HG02943 (cell line): Measurements from ENCODE around the gene DOCK2.
"Not testable (repeated sequence)": the region's sequence is repeated elsewhere in the genome, so short reads cannot be mapped to it uniquely, and the experiment has no call there.

Experiments used
- ATAC-seq: cut with Tn5 transposase; IDR thresholded peaks from one replicate; pipeline ENCODE4 v1.9.1; 2021; ENCODE audit warnings: mild to moderate bottlenecking, low read depth, moderate library complexity; ENCODE audit not compliant: unreplicated experiment

The DOCK2 gene

GRCh38 chr5:169636477-169637084 is 494 bp upstream of the DOCK2 start:
- ATAC-seq, result no peak

GRCh38 chr5:169637549-169638121 is 560 bp downstream of the DOCK2 start:
- ATAC-seq, result peak; percentile 66

GRCh38 chr5:169641253-169641652 is 4.2 kb downstream of the DOCK2 start:
- no peak for ATAC-seq

- no peak for ATAC-seq
Measured at GRCh38 chr5:169646856-169647255, 9.8 kb downstream of the DOCK2 start.

GRCh38 chr5:169647566-169647965 is 10.5 kb downstream of the DOCK2 start:
- peak; percentile 55 for ATAC-seq

GRCh38 chr5:169648725-169649310 is 11.7 kb downstream of the DOCK2 start:
- ATAC-seq, result no peak

- no peak for ATAC-seq
Measured at GRCh38 chr5:169649486-169649885, 12.4 kb downstream of the DOCK2 start.

- peak; percentile 51 for ATAC-seq
Measured at GRCh38 chr5:169650701-169651331, 13.7 kb downstream of the DOCK2 start.

- no peak for ATAC-seq
Measured at GRCh38 chr5:169651526-169651925, 14.5 kb downstream of the DOCK2 start.

- no peak for ATAC-seq
Measured at GRCh38 chr5:169652057-169652456, 15.0 kb downstream of the DOCK2 start.

- no peak for ATAC-seq
Measured at GRCh38 chr5:169653091-169653490, 16.0 kb downstream of the DOCK2 start.

- ATAC-seq, result no peak
Measured at GRCh38 chr5:169655353-169655752, 18.3 kb downstream of the DOCK2 start.

GRCh38 chr5:169656125-169656901 is 19.2 kb downstream of the DOCK2 start:
- ATAC-seq, result peak; percentile 44

- no peak for ATAC-seq
Measured at GRCh38 chr5:169657127-169657526, 20.1 kb downstream of the DOCK2 start.

- ATAC-seq, result not testable (repeated sequence)
Measured at GRCh38 chr5:169662451-169662850, 25.4 kb downstream of the DOCK2 start.

GRCh38 chr5:169663537-169663936 is 26.5 kb downstream of the DOCK2 start:
- no peak for ATAC-seq

- no peak for ATAC-seq
Measured at GRCh38 chr5:169666365-169666764, 29.3 kb downstream of the DOCK2 start.

GRCh38 chr5:169667896-169668674 is 31.0 kb downstream of the DOCK2 start:
- no peak for ATAC-seq

GRCh38 chr5:169668732-169669131 is 31.7 kb downstream of the DOCK2 start:
- ATAC-seq, result no peak
